HS-27A (cell line): ENCODE measurements around the gene FBN3.
"Not testable (repeated sequence)": the region's sequence is repeated elsewhere in the genome, so short reads cannot be mapped to it uniquely, and the experiment has no call there.

ENCODE experiments used
- DNase-seq: peaks from one replicate; pipeline ENCODE4 v3.0.0-alpha.2; 2012; ENCODE audit warnings: low read depth, missing footprints

Gene FBN3

GRCh38 chr19:8117991-8118390 lies 31.4 kb downstream of the FBN3 start:
- no peak for DNase-seq

DNA sequence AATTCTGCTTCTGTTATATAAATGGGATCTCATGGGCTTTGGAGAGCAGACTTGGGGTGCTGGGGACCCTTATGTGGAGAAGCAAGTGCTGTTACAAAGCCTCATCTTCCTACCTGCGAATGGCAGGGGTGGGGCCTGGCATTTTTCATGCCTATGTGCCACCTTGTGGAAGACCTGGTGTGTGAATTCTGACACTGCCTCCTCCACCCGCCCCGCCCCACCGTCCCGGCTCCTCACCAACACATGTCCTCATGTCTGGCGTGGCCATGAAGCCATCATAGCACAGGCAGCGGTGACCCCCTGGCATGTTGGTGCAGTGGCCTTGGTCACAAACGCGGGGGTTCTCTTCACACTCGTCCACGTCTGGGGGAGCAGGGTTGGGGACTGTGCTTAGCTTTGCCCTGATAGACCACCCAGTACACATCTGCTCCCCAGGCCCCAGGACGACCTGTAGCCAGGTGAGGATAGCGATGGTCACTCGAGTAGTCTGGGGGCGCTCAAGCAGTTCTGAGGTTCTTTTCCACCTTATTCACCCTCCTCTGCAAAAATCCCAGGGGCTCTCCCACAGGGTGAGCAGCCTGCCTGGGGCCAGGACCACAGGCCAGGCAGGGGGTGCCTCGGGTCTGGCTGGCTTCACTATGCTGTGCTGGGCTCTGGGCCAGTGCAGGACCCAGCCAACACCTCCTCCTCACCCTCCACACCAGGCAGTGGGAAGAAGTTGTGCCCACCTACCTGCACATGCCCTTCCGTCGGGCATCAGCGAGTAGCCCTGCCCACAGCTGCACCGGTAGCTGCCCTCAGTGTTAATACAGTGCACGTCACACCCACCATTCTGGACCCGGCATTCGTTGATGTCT lies 32.7 kb downstream of the FBN3 start:
- no peak for DNase-seq

- DNase-seq, result no peak
These were observed 33.5 kb downstream of the FBN3 start for GRCh38 chr19:8115805-8116396.

- no peak for DNase-seq
These were observed 36.4 kb downstream of the FBN3 start for GRCh38 chr19:8113017-8113416.

GRCh38 chr19:8111376-8111775 lies 38.0 kb downstream of the FBN3 start:
- no peak for DNase-seq

DNA sequence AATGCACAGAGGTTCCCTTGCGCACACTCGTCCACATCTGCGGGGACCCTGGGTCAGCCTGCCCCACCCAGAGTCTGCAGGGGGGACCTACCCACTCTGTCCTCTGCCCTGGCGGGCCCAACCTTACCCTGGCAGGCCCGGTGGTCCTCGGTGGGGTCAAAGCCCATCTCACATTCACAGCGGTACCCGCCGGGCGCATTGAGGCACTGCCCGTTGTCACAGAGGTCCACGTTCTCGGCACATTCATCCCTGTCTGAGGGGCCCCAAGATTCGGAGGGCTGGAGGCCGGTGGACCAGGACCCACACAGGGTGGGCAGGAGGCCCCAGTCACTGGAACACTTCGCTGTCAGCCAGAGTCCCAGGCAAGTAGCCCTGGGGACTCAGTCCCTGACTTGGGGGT lies 38.5 kb downstream of the FBN3 start:
- no peak for DNase-seq

- no peak for DNase-seq
These were observed 39.3 kb downstream of the FBN3 start for GRCh38 chr19:8109890-8110662.

DNA sequence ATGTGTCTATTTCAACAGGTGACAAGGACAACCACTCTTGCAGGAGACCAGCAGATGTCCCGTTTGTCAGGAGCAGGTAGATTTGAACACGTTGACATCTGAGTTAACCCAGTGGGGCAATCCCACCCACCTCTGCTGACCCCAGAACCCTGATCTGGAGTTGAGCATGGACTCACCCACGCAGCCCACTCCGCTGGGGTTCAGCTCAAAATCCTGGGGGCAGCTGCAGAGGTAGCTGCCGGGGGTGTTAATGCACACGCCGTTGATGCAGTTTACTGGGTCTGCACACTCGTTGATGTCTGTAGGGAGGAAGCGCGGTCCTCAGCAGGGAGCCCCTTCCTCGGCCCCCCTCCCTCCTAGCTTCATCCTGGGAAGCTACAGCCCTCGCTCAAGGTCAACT lies 39.9 kb downstream of the FBN3 start:
- DNase-seq, result no peak

DNA sequence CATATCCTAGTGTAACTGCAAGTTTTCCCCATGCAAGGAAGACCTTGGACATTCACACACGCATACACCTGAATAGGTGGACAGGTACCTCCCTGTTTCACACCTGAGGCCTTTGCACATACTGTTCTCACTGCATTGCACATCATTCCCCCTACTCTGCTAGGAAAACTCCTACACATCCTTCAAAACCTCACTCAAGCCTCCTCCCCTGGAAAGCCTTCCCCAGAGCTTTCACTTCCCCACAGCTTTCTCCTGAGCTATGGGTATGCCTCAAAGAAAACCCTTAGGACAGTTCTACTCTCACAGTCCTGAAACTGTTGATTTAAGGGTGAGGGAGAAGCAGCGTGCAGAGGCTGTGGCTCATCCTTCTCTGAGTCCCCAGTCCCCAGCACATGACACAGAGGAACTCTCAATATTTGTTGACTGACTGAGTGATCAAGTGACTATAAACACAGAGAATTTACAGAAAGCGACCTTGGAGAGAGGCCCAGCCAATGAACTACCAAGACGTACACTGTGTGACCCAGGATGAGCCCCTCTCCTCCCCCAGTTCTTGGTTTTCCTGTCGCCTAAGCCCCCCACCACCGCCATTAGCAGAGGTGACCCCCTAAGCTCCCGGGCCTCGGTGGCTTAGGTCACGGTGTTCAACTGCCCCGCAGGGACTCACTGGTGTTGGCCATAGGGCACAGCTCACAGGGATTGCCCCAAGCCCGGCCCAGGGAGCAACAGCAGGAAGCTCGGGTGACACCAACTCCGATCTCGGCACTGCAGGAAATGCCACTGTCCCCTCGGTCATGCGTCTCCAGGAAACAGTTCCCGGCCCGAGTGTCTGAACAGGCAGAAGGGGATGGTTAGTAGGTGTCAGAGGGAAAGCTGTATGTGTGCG lies 40.6 kb downstream of the FBN3 start:
- no peak for DNase-seq

- DNase-seq, result no peak
These were observed 42.0 kb downstream of the FBN3 start for GRCh38 chr19:8107301-8107903.

- no peak for DNase-seq
These were observed 43.9 kb downstream of the FBN3 start for GRCh38 chr19:8105471-8105870.

DNA sequence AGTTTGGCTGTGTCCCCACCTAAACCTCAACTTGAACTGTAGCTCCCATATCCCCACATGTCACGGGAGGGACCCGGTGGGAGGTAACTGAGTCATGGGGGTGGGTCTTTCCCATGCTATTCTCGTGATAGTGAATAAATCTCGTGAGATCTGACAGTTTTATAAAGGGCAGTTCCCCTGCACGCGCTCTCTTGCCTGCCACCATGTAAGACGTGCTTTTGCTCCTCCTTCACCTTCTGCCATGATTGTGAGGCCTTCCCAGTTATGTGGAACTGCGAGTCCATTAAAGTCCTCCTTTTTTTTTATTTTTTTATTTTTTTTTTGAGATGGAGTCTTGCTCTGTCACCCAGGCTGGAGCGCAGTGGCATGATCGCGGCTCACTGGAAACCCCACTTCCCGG lies 47.5 kb downstream of the FBN3 start:
- not testable (repeated sequence) for DNase-seq

GRCh38 chr19:8101311-8101710 lies 48.1 kb downstream of the FBN3 start:
- DNase-seq, result no peak

GRCh38 chr19:8097681-8098567 lies 51.5 kb downstream of the FBN3 start:
- no peak for DNase-seq

DNA sequence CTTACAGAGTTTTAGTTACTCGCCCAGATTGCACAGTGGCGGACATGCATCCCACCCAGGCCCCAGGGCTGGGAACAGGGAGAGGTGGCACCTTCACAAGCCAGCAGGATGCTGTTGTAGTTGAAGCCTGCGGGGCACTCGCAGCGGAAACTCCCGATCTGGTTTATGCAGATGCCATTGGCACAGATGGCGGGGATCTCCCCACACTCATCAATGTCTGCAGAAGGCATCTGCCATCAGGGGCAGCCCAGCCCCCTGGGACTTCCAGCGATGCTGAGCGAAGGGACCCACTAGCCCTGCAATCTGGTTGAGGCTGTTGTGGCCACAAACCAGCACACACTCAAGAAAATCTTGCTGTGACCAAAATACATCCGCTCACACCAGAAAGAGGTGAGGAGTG lies 52.2 kb downstream of the FBN3 start:
- DNase-seq, result no peak

GRCh38 chr19:8096071-8096470 lies 53.3 kb downstream of the FBN3 start:
- no peak for DNase-seq

DNA sequence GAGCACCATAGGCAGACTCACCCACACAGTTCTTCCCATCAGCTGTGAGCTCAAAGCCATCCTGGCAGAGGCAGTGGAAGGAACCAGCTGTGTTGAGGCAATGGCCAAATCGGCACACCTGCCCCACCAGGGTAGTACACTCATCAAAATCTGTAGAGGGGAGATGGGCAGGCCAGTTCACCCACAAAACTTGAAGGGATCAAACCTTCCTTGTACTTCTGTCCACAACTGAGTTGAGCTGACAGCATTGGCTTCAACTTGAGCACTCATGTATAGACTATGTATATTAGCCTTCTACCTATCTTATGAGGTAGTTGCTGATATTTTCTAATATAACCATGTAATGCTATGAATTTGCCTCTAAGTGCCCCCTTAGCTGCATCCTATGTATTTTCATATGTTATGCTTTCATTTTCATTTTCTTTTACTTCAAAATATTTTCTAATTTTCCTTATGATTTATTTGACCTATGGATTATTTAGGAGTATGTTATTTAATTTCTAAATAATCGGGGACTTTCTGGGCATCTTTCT lies 54.0 kb downstream of the FBN3 start:
- DNase-seq, result no peak

GRCh38 chr19:8094336-8094735 lies 55.1 kb downstream of the FBN3 start:
- DNase-seq, result no peak

GRCh38 chr19:8093740-8094139 lies 55.7 kb downstream of the FBN3 start:
- DNase-seq, result no peak

DNA sequence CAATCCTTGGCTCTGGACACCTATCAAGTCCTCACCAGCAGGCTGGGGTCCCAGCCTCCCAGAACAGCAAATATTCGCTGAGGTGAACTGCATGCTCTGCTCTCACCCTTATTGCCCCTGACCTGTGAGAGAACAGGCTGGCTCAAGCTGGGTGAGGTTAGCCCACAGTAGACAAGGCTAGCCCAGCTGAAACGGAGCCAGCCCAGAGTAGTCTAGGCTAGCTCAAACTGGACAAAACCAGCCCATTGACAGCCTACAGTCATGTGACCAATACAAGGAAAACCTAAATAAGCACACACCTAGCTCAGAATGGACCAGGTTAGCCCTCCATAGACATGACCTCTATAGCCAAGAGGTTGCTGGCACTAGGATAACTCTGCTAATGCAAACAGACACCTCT lies 58.4 kb downstream of the FBN3 start:
- DNase-seq, result no peak
